GM21360 (cell line): ENCODE measurements around the gene MYL3.

ENCODE experiments used
- ATAC-seq: cut with Tn5 transposase; IDR thresholded peaks from one replicate; pipeline ENCODE4 v1.9.1; 2021; ENCODE audit warnings: mild to moderate bottlenecking, moderate library complexity; ENCODE audit not compliant: unreplicated experiment

Gene MYL3

GRCh38 chr3:46865546-46865945, 2.3 kb upstream of the MYL3 start:
- no peak for ATAC-seq

DNA sequence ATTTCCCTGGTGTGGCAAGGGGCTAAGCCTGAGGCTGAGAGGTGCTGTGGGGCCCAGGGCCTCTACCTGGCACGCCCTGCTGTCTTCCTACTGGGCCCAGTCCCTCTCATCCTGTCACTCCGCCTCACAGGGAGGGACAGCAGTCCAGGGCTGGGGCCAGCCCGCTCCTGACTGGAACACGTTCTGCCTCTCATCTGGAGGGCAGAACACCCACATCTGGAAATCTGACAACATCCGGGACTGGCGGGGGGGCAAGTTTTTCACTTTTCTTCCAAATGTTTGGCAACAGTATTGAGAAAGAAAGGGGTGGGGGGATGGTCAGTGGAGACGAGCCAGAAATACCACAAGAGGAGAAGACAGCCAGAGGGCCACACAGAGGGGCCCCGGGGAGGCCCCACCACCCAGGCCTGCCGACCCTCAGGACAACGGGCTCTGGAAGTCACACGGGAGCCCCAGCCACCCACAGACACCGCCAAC, 1.8 kb upstream of the MYL3 start:
- no peak for ATAC-seq

DNA sequence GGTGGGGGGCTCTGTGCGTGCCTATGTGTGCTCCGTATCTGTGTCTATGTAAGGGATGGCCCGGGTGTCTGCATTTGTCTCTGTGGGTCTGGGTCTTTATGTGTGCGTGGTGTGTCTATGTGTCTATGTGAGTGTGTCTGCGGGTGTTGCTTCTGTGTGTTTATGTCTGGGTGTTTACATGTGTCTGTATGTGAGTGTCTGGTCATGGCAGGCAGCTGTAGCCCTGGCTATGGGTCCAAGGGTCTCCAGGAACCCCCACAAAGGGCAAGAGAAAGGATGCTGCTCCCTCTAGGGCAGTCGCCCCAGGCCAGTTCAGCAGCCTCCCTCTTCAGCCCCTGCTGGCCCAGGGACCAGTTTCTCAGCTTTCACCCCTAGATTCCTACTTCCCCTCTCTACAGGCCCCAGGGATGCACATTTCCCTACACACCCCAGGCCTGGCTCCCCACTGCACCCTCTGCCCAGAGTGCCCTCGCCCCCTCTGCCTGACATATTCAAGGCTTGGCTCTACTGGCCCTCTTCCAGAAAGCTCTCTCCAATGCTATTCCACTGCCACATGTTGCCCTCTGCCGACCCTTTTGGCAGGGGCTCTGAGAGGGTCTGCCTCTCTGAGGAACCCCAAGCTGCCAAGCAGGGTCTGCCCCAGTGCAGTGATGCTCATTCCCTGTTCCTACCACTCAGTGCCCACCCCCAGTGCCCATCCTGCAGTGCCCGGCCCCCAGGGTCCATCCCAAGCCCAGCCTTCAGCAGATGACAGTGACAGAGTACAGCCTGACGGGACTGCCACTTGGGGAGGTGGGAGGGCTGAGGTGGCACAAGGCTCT, 1.0 kb upstream of the MYL3 start:
- no peak for ATAC-seq

GRCh38 chr3:46862369-46863025, 747 bp downstream of the MYL3 start:
- ATAC-seq, result no peak

- ATAC-seq, result no peak
Measured at GRCh38 chr3:46861605-46862368, 1.5 kb downstream of the MYL3 start.

DNA sequence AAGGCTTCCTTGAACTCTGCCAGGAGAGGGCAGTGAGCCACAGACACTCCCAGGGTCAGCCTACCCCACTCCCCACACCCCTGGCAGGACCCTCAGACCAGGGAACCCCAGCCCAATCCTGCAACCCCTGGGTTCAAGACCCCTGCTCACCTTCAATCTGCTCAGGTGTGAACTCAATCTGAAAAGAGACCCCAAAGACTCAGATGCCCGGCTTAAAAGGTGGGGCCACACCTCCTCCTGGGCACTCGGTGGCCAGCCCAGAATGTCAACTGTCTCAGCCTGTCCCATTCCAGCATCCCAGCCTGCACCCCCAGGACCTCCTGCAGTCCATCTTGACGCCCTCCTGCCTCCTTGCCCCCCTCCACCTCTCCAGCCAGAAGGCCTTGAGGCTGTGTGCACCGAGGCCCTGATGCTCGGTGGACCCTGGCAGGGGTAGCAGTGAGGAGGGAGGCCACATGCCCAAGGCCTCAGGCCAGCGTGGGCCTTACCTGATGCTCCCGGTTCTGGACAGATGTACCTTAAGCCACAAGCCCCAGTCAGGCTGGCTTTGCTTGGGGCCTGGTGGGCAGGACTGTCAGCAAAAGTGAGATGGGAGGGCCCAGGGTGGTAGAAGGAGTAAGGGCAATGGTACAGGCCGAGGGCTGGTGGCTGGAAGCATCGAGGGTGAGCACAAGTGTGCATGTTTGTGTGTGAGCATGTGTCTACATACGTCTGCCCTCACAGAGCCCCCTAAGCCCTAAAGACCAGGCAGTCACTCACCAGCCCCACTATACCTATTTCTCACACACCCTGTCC, 2.2 kb downstream of the MYL3 start:
- ATAC-seq, result no peak

GRCh38 chr3:46860017-46860809, 3.0 kb downstream of the MYL3 start:
- no peak for ATAC-seq

- ATAC-seq, result no peak
Measured at GRCh38 chr3:46859001-46859710, 4.1 kb downstream of the MYL3 start.

- no peak for ATAC-seq
Measured at GRCh38 chr3:46858456-46858855, 4.8 kb downstream of the MYL3 start.

GRCh38 chr3:46857485-46858341, 5.5 kb downstream of the MYL3 start:
- no peak for ATAC-seq

DNA sequence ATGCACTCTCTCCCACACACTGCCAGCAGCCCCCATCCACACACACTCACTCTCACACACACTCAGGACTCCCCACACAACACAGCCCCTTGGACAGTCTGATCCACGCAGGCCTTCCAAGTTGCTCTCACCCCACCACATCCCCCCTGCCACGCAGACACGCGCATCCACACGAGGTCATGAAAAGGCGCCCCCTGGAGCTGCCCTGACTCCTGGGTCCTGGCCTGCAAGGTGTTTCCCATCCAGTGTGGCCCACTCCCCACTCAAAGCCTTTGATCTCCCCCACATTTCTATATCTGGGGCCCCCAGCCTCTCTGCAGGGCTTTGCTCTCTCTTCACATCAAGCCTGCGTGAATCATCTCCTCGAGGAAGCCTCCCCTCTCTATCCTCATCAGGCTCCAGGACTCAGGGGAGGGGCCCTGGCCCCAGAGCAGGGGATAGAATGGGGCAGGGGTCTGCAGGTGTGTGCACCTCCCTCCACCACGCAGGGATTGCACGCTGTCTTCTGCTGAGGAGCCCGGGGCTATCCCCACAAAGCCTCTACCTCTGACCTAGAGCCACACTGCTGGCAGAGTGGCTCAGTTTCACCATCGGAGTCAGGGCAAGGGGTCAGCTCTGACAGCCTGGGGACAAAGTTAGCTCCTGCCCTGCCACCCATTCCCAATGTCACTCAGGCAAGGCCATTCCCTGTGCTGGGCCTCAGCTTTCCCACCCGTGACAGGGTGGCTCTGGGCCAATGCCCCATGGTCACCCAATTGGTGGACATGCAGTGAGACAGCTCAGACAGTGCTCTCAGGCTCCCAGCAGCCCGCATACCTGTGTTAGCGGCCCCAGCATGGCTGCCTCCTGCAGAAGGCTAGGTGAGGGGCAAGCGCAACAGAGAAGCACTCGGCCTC, 6.4 kb downstream of the MYL3 start:
- no peak for ATAC-seq

GRCh38 chr3:46854555-46854991, 8.7 kb downstream of the MYL3 start:
- no peak for ATAC-seq

- ATAC-seq, result no peak
Measured at GRCh38 chr3:46853441-46854415, 9.5 kb downstream of the MYL3 start.

- ATAC-seq, result no peak
Measured at GRCh38 chr3:46852839-46853355, 10.3 kb downstream of the MYL3 start.

- ATAC-seq, result no peak
Measured at GRCh38 chr3:46852334-46852720, 10.9 kb downstream of the MYL3 start.
